CD14-positive monocyte (primary cell): ENCODE data around the gene PELI2. TPM values are rescaled to one million over a fixed set of nuclear protein-coding genes. Genes with fewer than 3 reads are reported as not detected.

Experiments
- DNase-seq, 3 donors: peaks; one replicate each; pipeline ENCODE4 v3.0.0-alpha.2; 2011 to 2022
- H2AFZ ChIP-seq: 2 replicates; pipeline ENCODE4 v1.6.0; 2012; ENCODE audit warnings: mild to moderate bottlenecking, low read depth, low read length, inconsistent platforms; ENCODE audit not compliant: insufficient read depth, poor library complexity, severe bottlenecking
- H3K27ac ChIP-seq, 2 donors: 1 replicate in 1 of 2; 2 replicates in 1 of 2; pipeline ENCODE4 v1.5.1; 2012 to 2013; ENCODE audit warnings: low read length in 2 of 2, control low read depth in 1 of 2, inconsistent platforms in 1 of 2, low read depth in 1 of 2, mild to moderate bottlenecking in 1 of 2
- H3K27me3 ChIP-seq, 2 donors: one replicate each; pipeline versions ENCODE4 v1.6.0 to v1.6.1; 2011 to 2013; ENCODE audit warnings: low read length in 2 of 2; ENCODE audit not compliant: control insufficient read depth in 2 of 2, insufficient read depth in 2 of 2
- H3K36me3 ChIP-seq, 2 donors: replicated peaks in 1 of 2; 1 replicate in 1 of 2; 2 replicates in 1 of 2; pipeline versions ENCODE4 v1.5.1 to v1.6.1; 2012 to 2013; ENCODE audit warnings: low read length in 2 of 2, control low read depth in 1 of 2, inconsistent platforms in 1 of 2, mild to moderate bottlenecking in 1 of 2; ENCODE audit not compliant: insufficient read depth in 2 of 2, control insufficient read depth in 1 of 2
- H3K4me1 ChIP-seq, 2 donors: 1 replicate in 1 of 2; 2 replicates in 1 of 2; pipeline versions ENCODE4 v1.5.1 to v1.6.1; 2012 to 2013; ENCODE audit warnings: low read length in 2 of 2, control low read depth in 1 of 2, inconsistent platforms in 1 of 2, mild to moderate bottlenecking in 1 of 2, moderate library complexity in 1 of 2; ENCODE audit not compliant: insufficient read depth in 2 of 2, control insufficient read depth in 1 of 2
- H3K4me2 ChIP-seq: replicated peaks from 2 replicates; pipeline ENCODE3; 2012; ENCODE audit warnings: low read length, moderate library complexity, mild to moderate bottlenecking; ENCODE audit not compliant: poor library complexity, severe bottlenecking; ENCODE audit errors: extremely low read depth
- H3K4me3 ChIP-seq, 3 experiments: fragments of 200-600 bp in 1 of 3; sonication (generic) in 1 of 3; replicated peaks in 1 of 3; 1 replicate in 2 of 3; 2 replicates in 1 of 3; pipeline ENCODE4 v1.5.1; 2011 to 2013; ENCODE audit warnings: low read length in 3 of 3, mild to moderate bottlenecking in 3 of 3, control low read depth in 2 of 3, low read depth in 2 of 3, inconsistent platforms in 1 of 3, moderate library complexity in 1 of 3
- H3K79me2 ChIP-seq: 2 replicates; pipeline ENCODE4 v1.6.0; 2012; ENCODE audit warnings: mild to moderate bottlenecking, control low read depth, inconsistent platforms, low read length, moderate library complexity; ENCODE audit not compliant: insufficient read depth
- H3K9ac ChIP-seq: 2 replicates; pipeline ENCODE4 v1.6.0; 2017; ENCODE audit warnings: low read length, mild to moderate bottlenecking; ENCODE audit not compliant: insufficient read depth, poor library complexity, severe bottlenecking
- H3K9me3 ChIP-seq, 2 donors: replicated peaks in 1 of 2; 1 replicate in 1 of 2; 2 replicates in 1 of 2; pipeline versions ENCODE4 v1.5.1 to v1.6.1; 2012 to 2013; ENCODE audit warnings: low read length in 2 of 2, control low read depth in 1 of 2; ENCODE audit not compliant: control insufficient read depth in 1 of 2, insufficient read depth in 1 of 2
- H4K20me1 ChIP-seq: 2 replicates; pipeline ENCODE4 v1.6.0; 2012; ENCODE audit warnings: mild to moderate bottlenecking, low read length, control low read depth, moderate library complexity; ENCODE audit not compliant: insufficient read depth
- H3K27ac Mint-ChIP-seq, 7 donors: one replicate each; pipeline ENCODE4 v1.8.0; 2020; ENCODE audit warnings: mild to moderate bottlenecking in 7 of 7, mixed read lengths in 7 of 7, moderate library complexity in 6 of 7, inconsistent platforms in 2 of 7
- H3K27me3 Mint-ChIP-seq, 3 donors: one replicate each; pipeline ENCODE4 v1.8.0; 2021 to 2022; ENCODE audit warnings: low read depth in 3 of 3, mild to moderate bottlenecking in 3 of 3, mixed read lengths in 3 of 3, moderate library complexity in 3 of 3, inconsistent platforms in 1 of 3
- H3K36me3 Mint-ChIP-seq, 2 donors: one replicate each; pipeline ENCODE4 v1.8.0; 2020; ENCODE audit warnings: mixed read lengths in 2 of 2, inconsistent platforms in 1 of 2, mild to moderate bottlenecking in 1 of 2
- H3K4me1 Mint-ChIP-seq: one replicate; pipeline ENCODE4 v1.8.0; 2020; ENCODE audit warnings: mild to moderate bottlenecking, mixed read lengths
- H3K4me3 Mint-ChIP-seq, 2 donors: one replicate each; pipeline ENCODE4 v1.8.0; 2020; ENCODE audit warnings: mild to moderate bottlenecking in 2 of 2, mixed read lengths in 2 of 2, moderate library complexity in 1 of 2
- H3K9me3 Mint-ChIP-seq, 7 donors: one replicate each; pipeline ENCODE4 v1.8.0; 2020 to 2022; ENCODE audit warnings: mixed read lengths in 7 of 7, mild to moderate bottlenecking in 6 of 7, moderate library complexity in 6 of 7, inconsistent platforms in 2 of 7
- CTCF ChIP-seq: fragments of 200-600 bp; IDR thresholded peaks from one replicate; pipeline ENCODE4 v1.8.0; 2022; ENCODE audit warnings: antibody characterized with exemption, mild to moderate bottlenecking
- whole genome bisulfite sequencing: methylation state at CpG from one replicate; pipeline ENCODE4 v1.1.5; 2013; ENCODE audit warnings: missing lambda C conversion rate; ENCODE audit not compliant: insufficient coverage; 5-methylcytosine and 5-hydroxymethylcytosine counted together
- intact Hi-C, 2 donors: fragments of 100-400 bp; cut with micrococcal nuclease; formaldehyde crosslinking; loops; one replicate each; pipeline versions ENCODE4 v1.15.0 to v1.15.1; 2023
- polyA plus RNA-seq, 3 donors: library from polyadenylated mRNA; depleted of rRNA in 1 of 3; unstranded in 2 of 3; stranded (reverse) in 1 of 3; fragments of 300-500 nt in 2 of 3; fragments of >200 nt in 1 of 3; fragmentation: Illumina TruSeq in 2 of 3; gene quantifications; 1 replicate in 2 of 3; 2 replicates in 1 of 3; pipeline ENCODE4 v1.2.3, GENCODE V29; 2012 to 2021

The PELI2 gene
- polyA plus RNA-seq, 3 donors = 10.1 to 35.8 (median 12.5) TPM

- no peaks in the 10 kb centered on the region for H3K9me3 Mint-ChIP-seq
- TF ChIP-seq CTCF = peak; percentile 18
- Histone ChIP-seq H3K36me3 (peaks cover 21 to 35% of the 10 kb centered on the region in 2 donors), H4K20me1 (peaks cover 54% of the 10 kb centered on the region), H3K4me1 (no peaks in the 10 kb centered on the region), H3K27me3 (no peaks in the 10 kb centered on the region), H3K4me2 (no peak overlapping the region), H3K27ac (no peak overlapping the region), H2AFZ (no peak overlapping the region), H3K9me3 (no peaks in the 10 kb centered on the region), H3K4me3 (no peak overlapping the region), H3K79me2 (peaks cover 6% of the 10 kb centered on the region), H3K9ac (no peak overlapping the region)
- no peak overlapping the region for H3K27ac Mint-ChIP-seq
- no peaks in the 10 kb centered on the region for H3K27me3 Mint-ChIP-seq
- intact Hi-C loops = no loop called here
- peaks cover 7% of the 10 kb centered on the region for H3K4me1 Mint-ChIP-seq
- no CpG with 5 or more reads among the region's 2 CpGs for WGBS
- peaks cover 15 to 28% of the 10 kb centered on the region in 2 donors for H3K36me3 Mint-ChIP-seq
- no peak overlapping the region for H3K4me3 Mint-ChIP-seq
- no peak for DNase-seq
Measured at GRCh38 chr14:56280843-56281242, 162.6 kb downstream of the PELI2 start.

- intact Hi-C loops = no loop called here
- Histone ChIP-seq H3K4me3 (no peak overlapping the region), H3K9ac (no peak overlapping the region), H3K4me1 (no peaks in the 10 kb centered on the region), H3K79me2 (no peaks in the 10 kb centered on the region), H2AFZ (no peak overlapping the region), H3K4me2 (no peak overlapping the region), H3K36me3 (peaks cover 21 to 35% of the 10 kb centered on the region in 2 donors), H3K27ac (no peak overlapping the region), H3K27me3 (no peaks in the 10 kb centered on the region), H3K9me3 (no peaks in the 10 kb centered on the region), H4K20me1 (peaks cover 54% of the 10 kb centered on the region)
- no peak for DNase-seq
- no peak overlapping the region for H3K4me3 Mint-ChIP-seq
- H3K36me3 Mint-ChIP-seq = peaks cover 18% of the 10 kb centered on the region in 2 donors
- no peaks in the 10 kb centered on the region for H3K9me3 Mint-ChIP-seq
- no peaks in the 10 kb centered on the region for H3K4me1 Mint-ChIP-seq
- no peaks in the 10 kb centered on the region for H3K27me3 Mint-ChIP-seq
- no CpG with 5 or more reads among the region's 2 CpGs for whole genome bisulfite sequencing
- no peak for TF ChIP-seq CTCF
- H3K27ac Mint-ChIP-seq = no peak overlapping the region
Measured at GRCh38 chr14:56282179-56282578, 164.0 kb downstream of the PELI2 start.
